Fibroblast of skin of left quadriceps (primary cell): Measurements from ENCODE around the gene SPA17.

ENCODE experiments used
- DNase-seq, 2 experiments: peaks; one replicate each; pipeline ENCODE4 v3.0.0-alpha.2; 2013; ENCODE audit warnings: low read depth in 2 of 2

Gene SPA17

GRCh38 chr11:124673333-124674167 is at the start of gene SPA17, which contains the start of gene SIAE:
TSS of gene SPA17 (plus strand) at chr11:124673904. CDS start at chr11:124675265, 1,361 bp downstream.
TSS of gene SIAE (minus strand) at chr11:124673739. CDS start at chr11:124673708, 31 bp downstream.
- peak; percentile 93 for DNase-seq

- DNase-seq: no peak
These were observed 48.1 kb upstream of the SPA17 start for GRCh38 chr11:124625504-124626168.

- no peak for DNase-seq
These were observed 46.2 kb upstream of the SPA17 start for GRCh38 chr11:124627546-124627945.

GRCh38 chr11:124629961-124630360 is 43.7 kb upstream of the SPA17 start:
- no peak for DNase-seq

- DNase-seq: no peak
These were observed 40.3 kb upstream of the SPA17 start for GRCh38 chr11:124633355-124633754.

- no peak for DNase-seq
These were observed 37.8 kb upstream of the SPA17 start for GRCh38 chr11:124635932-124636331.

- no peak for DNase-seq
These were observed 35.2 kb upstream of the SPA17 start for GRCh38 chr11:124638500-124638899.

- DNase-seq: no peak
These were observed 34.5 kb upstream of the SPA17 start for GRCh38 chr11:124639186-124639585.

- no peak for DNase-seq
These were observed 33.0 kb upstream of the SPA17 start for GRCh38 chr11:124640666-124641065.

GRCh38 chr11:124642628-124643027 is 31.1 kb upstream of the SPA17 start:
- no peak for DNase-seq

- DNase-seq: no peak
These were observed 30.6 kb upstream of the SPA17 start for GRCh38 chr11:124643042-124643604.

GRCh38 chr11:124643605-124644425 is 29.9 kb upstream of the SPA17 start:
- peak; percentile 52 to 57 for DNase-seq

GRCh38 chr11:124644426-124645280 is 29.1 kb upstream of the SPA17 start:
- peak; percentile 47 to 53 for DNase-seq

GRCh38 chr11:124646148-124646547 is 27.6 kb upstream of the SPA17 start:
- no peak for DNase-seq

- no peak for DNase-seq
These were observed 25.1 kb upstream of the SPA17 start for GRCh38 chr11:124648610-124649009.

- DNase-seq: no peak
These were observed 16.7 kb upstream of the SPA17 start for GRCh38 chr11:124656774-124657630.

GRCh38 chr11:124657904-124658303 is 15.8 kb upstream of the SPA17 start:
- DNase-seq: peak in 1 of 2 experiments; percentile 17

GRCh38 chr11:124658501-124658900 is 15.2 kb upstream of the SPA17 start:
- DNase-seq: no peak

- DNase-seq: no peak
These were observed 14.7 kb upstream of the SPA17 start for GRCh38 chr11:124658986-124659385.

GRCh38 chr11:124661553-124661952 is 12.2 kb upstream of the SPA17 start:
- no peak for DNase-seq
